COLO829 (cell line): ENCODE measurements around the gene STXBP4.

Source experiments
- DNase-seq: peaks from one replicate; pipeline ENCODE4 v3.0.0; 2012; ENCODE audit warnings: low spot score

The STXBP4 gene

DNA sequence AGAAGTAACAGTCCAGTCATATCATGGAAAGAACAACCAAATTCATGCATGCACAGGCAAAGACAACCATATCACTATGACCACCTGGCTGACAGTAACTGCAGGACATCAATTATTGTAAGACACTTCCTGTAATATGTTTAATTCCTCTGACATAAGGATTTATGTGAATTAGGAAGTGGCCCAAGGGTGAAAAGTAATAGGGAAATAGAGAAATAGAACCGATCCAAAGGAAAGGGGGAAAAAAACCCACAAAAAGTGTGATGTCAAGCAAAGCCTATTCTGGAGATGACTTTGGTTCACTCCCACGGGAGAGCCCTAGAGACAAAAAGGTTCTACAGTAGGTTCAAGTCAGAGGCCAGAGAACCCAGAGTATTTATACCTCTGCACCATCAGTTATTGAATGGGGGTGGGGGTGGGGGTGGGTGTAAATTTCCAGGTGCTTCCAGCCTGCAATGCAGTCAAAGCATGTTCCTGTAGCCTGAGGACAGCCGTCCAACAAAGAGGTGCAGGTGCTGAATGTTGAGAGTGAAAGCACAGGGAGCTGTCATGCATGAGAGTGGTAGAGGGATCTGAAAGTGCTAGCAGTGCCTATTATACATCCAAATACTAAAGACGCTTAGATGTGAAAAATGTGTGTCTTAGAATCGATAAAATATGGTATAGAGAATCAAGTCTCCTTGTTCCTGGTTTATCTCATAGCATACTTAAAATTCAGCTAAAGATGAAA, 200.6 kb downstream of the STXBP4 start:
- DNase-seq = no peak

DNA sequence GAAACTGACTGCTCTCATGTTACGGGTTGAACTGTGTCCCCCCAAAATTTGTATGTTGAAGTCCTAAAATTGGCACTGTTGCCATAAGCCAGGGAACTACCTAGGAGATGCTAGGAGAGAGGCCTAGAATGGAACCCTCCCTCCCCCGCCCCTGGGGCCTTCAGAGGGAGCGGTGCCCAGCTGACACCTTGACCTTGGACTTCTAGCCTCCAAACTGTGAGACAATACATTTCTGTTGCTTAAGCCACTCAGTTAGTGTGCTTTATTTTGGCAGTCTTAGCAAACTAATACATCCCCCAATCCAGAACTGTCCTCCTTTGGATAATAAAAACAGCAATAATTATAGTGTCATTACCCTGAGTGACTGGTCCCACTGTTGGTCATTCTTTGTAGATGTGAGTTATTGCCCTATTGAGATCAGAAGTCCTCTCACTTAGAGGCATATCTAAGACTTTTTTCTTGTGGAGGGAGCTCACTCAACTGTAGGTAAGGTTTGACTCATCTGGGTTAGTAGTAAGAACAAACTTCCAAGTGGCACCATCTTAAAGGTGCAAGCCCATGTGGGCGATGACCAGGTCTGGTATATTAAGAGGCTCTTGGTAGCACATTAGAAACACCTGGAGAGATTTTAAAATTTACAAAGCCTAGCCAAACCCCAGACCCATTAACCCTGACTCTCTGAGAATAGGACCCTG, 203.2 kb downstream of the STXBP4 start:
- DNase-seq = no peak

DNA sequence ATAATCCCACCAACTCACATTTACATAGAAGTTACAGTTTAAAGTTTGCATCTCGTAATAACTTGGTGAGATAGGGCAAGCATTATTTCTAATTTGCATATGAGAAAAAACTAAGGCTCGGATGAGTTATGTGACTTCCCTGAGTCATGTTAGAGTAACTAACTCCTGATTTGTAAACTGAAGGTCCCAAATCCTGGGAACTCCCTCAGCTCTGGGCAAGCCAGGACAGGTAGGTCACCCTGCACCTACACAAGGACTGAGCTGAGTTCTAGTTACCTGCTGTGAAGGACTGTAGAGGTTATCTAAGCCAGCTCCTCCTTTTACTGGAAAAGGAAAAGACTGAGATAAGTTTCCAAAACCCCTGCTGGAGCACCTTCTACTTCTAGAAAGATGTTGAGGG, 204.0 kb downstream of the STXBP4 start:
- DNase-seq = no peak

DNA sequence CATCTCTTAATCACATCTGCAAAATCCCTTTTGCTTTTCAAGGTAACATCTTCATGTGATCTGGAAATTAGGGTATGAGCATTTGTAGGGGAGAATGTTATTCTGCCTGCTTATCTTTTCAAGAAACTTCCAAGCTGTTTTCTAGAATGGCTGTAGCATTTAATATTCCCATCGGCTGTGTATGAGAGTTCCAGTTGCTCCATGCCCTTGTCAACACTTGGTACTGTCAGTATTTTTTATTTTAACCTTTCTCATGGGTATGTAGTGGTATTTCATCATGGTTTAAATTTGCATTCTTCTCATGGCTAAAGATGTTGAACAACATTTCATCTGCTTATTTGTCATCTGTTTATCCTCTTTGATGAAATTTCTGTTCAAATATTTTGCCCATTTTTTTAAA, 205.6 kb downstream of the STXBP4 start:
- no peak for DNase-seq

DNA sequence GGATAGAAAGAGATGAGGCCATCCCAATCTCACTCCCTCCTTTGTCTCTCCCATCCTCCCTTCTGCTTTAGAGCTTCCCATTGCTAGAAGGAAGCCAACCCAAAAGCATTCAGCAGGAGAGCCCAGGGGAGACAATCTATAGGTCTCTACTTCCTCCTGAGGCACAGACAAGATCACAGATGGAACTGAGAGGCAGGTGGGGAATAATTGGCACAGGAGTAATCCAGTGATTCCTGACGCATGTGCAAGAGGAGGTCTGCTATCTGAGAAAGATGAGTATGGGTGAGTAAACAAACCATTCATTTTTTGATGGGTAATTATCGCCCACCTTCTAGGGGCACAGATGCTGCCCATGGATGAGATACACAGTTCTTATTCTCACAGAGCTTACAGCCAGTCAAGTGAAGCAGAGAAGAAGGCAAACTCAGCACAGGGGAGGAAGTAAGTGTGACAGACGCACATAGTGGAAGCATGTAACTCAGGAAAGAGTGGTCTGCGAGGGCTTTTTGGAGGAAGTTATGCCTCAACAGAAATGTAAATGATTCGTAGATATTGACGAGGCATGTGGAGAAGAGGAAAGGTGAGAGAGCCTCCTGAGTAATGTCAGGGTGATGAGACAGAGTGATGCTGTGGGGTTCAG, 207.3 kb downstream of the STXBP4 start:
- DNase-seq = no peak

DNA sequence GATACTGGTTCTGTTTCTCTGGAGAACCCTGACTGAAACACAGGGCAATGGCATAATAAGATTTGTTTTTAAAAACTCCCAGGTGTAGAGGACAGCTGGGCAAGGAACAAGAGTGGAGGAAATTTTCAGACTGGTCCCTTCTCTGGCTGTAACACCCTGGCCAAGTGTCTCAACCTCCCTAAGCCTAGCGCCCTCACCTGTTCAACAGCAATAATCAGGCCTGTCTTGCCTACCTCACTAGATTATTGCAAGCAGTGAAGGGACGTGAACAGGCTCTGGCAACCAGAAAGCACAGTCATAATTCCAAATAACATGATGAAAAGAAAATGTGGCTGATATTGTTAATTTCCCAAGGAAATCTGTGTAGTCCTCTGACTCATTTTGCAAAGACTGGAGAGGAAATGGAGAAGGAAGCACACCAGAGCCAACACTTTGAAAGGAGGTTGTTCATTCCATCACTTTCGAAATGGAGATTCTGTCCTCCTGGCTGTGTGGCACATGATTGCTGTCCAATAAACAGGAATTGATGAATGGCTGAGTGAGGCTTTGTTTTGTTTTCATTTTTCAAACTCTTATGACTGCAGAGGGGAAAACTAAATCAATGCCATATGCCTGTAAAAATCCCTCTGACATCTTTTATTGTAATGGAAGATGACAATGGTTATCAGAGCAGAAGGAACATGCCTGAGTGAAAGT, 208.7 kb downstream of the STXBP4 start:
- DNase-seq = no peak

DNA sequence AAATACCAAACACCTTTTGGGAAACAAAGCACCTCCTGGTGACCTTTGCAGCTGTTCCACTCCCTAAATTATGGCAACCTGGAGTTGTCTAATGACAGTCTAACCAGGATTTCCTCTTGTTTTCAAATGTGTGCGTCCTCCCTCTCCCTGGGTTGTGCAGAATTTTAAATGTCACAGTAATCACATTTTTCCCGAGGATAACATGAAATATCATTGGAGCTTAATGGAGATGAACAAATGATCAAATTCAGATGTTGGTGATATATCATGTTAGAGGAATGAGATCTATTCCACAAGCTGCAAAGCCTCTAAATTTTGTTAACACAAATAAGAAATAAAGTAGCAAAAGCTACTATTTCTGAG, 209.3 kb downstream of the STXBP4 start:
- no peak for DNase-seq

DNA sequence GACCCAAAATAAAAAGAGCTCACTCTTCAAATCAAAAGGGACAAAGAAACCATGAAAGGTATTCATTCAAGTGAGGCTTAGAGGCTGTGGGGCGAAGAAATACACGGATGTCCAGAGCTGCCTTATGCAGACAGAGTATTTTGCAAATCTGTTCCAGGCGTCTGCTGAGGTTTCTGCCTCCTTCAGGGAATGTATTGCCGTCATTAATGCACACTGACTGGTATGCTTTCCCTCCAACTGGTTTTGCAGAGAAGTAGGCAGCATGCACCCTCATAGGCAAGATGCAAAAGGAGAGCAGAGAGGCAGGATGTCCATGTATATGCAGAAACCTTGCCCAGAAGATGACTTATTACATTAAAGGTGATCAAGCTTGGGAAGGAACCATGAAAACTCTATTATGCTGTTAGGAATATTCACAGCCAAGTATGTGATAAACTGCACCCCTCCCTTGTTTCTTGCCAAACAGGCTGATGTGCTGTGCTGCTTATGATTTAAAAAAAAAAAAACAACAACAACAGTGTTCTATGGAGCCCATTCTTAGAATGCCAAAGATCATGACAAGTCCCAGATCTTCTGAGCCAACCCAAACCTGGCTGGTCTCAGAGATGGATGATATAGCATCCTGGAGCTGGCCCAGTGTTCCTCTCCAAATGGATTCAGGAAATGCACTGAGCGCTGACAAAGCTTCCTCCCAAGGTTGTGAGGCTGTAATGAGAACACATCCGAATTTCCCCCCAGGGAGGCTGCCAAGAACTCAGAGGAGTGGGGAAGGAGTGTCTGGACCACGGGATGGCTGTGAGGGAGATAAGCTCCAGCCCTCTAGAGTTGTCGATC, 218.6 kb downstream of the STXBP4 start:
- no peak for DNase-seq

DNA sequence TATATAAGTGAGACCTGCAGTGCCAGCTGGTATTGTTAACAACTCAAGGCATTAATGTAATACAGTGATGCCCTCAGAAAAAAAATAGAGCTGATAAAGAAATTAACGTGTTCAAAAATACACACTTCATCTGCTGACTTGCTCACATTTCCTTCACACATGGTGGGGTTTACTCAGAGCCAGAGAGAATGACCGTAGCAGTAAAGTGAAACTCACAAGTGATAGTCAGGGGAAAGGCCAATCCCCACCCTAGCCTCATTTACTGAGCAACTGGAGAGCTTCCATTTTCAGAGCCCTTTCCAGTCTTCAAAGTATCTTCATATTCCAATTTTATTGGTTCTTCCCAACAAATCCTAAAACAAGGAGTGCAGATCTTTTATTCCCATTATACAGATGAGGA, 222.2 kb downstream of the STXBP4 start:
- no peak for DNase-seq

DNA sequence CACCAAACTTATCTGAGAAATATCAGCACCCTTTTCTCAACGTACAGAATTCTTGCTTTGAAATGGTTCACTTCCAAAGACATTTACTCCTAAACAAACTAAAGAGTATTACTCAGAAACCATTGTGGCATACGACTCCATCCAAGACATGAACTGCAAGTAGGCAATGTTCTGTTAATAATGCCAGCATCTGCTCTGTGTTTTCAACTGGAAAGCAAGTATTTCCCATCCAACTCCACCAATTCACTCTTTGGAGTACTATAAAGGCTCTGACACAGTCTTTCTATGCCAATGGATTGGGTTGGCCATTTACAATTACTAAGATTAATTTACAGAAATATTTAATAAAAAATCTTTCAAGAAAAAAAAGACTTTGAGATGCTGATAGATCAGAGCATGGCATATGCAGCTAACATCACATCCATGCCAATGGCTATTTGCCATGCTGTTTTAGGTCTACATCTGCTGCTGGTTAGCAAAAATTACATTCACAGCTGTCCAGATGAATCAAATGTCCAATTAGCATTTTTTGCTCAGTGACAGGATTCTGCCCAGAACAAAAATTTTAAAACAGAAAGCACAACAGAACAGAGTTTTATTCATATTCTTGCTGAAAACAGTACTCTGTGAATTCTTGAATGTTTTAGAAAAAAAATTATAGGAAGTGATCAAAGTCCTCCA, 230.3 kb downstream of the STXBP4 start:
- no peak for DNase-seq

DNA sequence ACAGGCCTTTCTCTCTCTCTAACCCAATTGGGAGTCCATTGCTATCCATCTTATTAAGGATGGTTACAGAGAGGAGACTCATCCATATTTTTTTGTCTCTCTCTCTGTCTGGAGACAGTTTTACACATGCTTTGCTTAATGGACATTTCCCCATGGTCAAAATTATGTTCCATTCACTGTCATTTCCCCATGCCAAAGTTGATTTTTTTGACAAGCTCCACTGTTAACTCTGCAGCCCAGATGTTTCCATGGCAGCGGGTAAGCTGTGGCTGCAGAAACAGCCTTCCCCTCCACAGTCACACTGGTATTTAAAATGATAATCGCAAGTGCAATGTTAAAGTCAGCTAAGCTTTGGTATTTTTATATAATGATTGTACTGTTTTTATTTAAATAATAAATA, 232.3 kb downstream of the STXBP4 start:
- DNase-seq = no peak

DNA sequence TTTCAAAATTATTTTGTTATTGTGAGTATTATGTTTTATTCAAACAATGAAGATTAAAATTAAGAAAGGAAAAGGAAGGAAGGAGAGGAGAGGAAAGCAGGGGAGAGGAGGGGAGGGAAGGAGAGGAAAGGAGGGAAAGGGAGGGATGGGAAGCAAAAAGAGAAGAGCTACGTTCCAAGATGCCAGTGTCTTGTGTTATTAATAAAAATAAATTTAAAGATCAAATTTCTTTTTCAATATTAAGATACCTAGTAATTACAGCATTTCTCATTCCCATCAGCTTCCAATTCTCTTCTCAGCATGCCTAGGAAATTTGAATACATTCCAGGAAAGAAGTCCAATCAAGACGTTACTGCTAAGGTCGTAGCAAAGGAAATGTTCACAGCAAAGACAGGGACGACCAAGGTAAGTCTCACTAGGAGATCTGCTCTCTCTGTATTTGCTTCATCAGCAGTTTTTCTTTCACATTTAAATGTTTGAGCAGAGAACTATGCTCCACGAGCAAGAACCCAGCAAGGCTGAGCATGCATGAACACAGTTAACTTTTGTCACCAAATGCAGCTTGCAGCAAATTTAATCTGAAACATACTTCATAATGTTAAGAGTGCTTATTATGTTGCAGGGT, 232.9 kb downstream of the STXBP4 start:
- DNase-seq = no peak

DNA sequence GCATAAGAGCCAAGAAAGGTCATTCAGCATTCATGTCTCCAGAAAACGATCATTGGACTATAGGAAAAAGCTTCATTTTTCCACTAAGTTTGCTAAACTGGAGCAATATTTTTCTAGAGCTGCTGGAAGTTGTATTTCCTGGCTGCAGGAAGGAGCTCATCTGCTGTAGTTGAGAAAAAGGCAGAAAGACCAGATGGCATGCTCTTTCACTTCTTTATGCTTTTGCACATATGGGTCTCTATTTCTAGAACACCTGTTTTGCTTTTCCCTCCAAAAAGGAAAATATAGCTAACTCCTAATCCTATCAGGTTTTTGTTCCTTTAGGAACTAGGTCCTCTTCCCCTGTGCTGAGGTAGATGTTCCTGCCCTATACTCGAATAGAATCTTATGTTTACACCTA, 234.3 kb downstream of the STXBP4 start:
- no peak for DNase-seq

DNA sequence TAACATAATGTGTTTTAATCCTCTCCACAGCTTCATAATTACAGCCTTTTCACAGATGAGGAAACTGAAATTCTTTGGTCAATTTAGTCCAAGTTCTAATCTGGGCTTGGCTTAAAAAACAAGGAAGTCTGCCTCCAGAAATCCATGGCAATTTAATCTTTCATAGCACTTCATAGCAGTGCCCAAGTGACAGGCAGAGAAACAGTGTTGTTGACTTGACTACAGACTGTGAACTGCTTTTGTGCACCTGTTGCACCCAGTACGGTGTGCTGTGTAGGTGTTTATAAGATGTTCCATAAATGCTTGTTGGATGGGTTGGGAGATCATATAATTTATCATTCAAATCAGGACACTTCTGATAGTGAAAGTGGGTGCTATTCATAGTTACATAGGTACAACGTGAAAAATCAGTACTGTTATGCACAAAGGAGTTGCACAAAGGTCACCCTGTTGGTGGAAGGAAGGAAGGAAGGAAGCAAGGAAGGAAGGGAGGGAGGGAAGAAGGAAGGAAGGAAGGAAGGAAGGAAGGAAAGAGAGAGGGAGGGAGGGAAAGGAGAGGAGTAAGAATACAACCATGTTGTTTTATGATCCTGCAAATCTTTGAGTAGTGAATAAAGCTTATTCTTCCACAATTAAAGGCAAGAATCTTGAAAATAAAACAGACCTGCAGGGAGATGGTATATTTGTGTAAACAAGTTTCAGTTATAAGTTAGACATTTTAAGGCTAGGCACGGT, 239.7 kb downstream of the STXBP4 start:
- DNase-seq = no peak

DNA sequence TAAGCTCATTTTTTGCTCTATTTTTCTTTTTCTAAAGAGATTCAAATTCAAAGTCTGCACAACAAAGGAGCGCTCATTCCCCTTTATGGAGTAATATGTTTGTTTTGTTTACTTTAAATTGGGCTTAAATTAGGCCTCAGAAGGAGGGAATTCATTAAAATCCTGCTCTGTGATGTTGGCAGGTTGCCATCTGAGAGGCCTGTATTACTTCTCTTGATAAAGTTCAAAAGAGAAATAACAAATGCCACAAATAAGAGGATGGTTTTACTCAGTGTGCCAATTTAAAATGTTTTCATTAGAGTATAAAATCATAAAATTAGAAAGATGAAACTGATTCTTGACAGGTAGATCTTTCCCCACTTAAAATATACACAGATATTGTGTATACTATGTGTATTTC, 241.7 kb downstream of the STXBP4 start:
- no peak for DNase-seq

DNA sequence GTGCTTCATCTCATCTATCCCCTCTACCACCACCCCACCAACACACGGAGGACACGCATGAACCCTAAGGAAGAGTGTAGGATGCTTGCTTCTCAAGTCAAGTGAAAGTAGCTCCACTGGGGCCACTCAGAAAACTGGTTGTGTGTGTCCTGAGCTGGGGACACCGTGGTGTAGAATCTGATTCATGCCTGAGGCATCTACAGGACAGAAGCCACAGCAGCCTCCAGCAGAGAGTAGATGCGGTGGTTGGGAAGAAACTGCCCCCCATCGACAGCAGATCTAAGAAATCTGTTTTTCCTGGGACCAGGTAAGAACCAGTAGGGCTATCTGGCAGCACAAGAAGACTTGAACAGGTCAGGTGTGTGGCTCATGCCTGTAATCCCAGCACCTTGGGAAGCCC, 244.3 kb downstream of the STXBP4 start:
- no peak for DNase-seq

DNA sequence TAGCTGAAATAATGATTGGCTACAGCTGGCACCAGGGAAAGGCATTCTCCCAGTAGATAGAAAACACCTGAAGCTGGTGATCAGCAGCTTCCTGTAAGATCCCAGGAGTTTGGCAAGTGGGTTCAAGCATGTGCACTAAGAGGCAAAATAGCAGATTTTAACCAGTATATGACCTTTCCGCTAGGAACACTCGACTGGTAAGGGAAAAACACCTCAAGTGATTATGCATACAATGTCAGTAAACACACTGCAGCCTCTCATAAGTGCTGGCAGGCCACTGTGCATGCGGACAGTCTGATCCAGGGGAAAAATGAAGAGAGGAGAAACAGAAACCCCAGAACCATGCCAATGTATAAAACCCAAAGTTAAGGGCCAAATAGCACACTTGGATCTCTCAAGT, 247.1 kb downstream of the STXBP4 start:
- DNase-seq = no peak

DNA sequence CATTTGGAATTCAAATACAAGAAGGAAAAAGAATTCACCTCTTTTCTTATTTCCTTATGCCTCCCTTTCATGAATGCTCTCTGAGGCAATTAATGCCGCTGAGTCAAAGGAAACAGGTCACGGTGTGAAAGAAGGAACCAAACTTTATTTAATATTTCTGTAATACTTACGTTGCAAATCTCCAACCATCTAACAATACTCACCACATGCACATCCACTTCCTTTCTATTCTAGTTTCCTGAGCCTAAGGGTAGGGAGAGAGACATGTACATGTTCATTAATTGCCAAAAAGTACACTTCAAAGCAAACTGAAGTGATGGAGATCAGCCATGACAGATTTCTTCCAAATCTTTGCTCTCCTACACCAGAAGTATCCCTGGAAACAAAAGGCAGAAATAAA, 248.3 kb downstream of the STXBP4 start:
- DNase-seq = no peak

DNA sequence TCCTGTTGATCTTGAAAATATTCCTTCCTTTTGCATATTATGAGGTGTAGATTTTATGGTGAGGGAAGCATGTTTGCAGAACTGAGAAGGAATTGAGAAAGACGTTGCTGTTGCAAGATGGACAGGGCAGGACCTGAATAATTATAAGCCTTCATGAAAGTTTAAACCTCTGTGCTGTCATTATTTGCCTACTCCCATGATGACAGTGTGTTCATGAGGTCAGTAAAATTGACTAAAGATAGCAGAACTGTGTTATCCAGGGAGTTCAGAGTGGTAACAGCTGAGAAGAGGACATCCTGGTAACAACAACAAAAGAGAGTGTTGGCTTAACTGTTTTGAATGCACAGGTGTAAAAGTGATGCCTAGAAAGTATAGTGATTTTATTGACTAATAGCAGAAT, 250.9 kb downstream of the STXBP4 start:
- DNase-seq = no peak

DNA sequence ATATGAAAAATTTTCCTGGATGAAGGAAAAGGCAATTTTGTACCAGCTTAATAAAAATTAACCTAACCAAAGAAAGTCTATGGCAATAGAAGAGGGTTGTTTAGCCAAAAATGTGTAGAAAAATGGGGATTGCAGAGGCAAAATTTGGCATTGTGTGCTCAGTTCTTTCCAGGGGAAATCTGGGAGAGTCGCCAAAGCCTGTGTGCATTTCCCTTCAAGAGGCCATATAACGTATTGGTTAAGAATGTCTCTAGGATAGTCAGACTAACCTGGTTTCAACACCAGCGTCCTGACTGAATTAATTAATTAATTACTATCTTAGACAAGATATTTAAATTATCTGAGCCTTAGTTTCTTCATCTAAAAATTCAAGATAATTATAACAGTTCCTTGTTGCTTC, 251.4 kb downstream of the STXBP4 start:
- no peak for DNase-seq
